Ovary (tissue), 3 donors: ENCODE measurements around the gene GPX3.

Experiments
- CTCF ChIP-seq, 3 donors: fragments of 450-650 bp in 2 of 3; fragments of 200-600 bp in 1 of 3; IDR thresholded peaks; one replicate each; pipeline versions ENCODE4 v1.5.1 to v1.8.0; 2016 to 2022; ENCODE audit warnings: antibody characterized with exemption in 3 of 3, mild to moderate bottlenecking in 1 of 3
- POLR2A ChIP-seq: fragments of 450-650 bp; IDR thresholded peaks from one replicate; pipeline ENCODE4 v1.6.1; 2017; ENCODE audit warnings: antibody characterized with exemption, mild to moderate bottlenecking, moderate library complexity
- donor health status: DM: no; HTN: no; CAD: no.

GRCh38 chr5:151024440-151025249 is 4.3 kb downstream of the GPX3 start:
- TF ChIP-seq CTCF (IDR thresholded peaks at IDR 0.05) (no peak), POLR2A (no peak)
